Measurements from ENCODE around the gene BLVRB. TPM values are rescaled to one million over a fixed set of nuclear protein-coding genes. Genes with fewer than 3 reads are reported as not detected.

BLVRB gene
- total RNA-seq, 1 experiment from 2014 or later: 35.1 TPM

- TF ChIP-seq STAT6 (CRISPR knock-in tag; conservative IDR thresholded peaks at IDR 0.05; ENCODE audit: low read depth) (no peak), ATF6 (CRISPR knock-in tag; IDR thresholded peaks at IDR 0.05) (no peak), USF1 (CRISPR knock-in tag; IDR thresholded peaks at IDR 0.05) (peak; percentile 51; the same call in 1 of the 2 replicates), ZNF423 (CRISPR knock-in tag; IDR thresholded peaks at IDR 0.05) (no peak), GRHL2 (CRISPR knock-in tag; IDR thresholded peaks at IDR 0.05; ENCODE audit: insufficient replicate concordance, severe bottlenecking) (no peak), CBFB (CRISPR knock-in tag; IDR thresholded peaks at IDR 0.05; ENCODE audit: low read depth) (no peak), CREM (CRISPR knock-in tag; IDR thresholded peaks at IDR 0.05) (peak; percentile 81), ZNF532 (CRISPR knock-in tag; IDR thresholded peaks at IDR 0.05; ENCODE audit: borderline replicate concordance) (no peak), CREB1 (CRISPR knock-in tag; IDR thresholded peaks at IDR 0.05) (no peak), E2F4 (CRISPR knock-in tag; IDR thresholded peaks at IDR 0.05; ENCODE audit: borderline replicate concordance, low read depth) (no peak), MYBL2 (CRISPR knock-in tag; IDR thresholded peaks at IDR 0.05) (peak; percentile 73; the same call in 1 of the 2 replicates), AFF4 (CRISPR knock-in tag; IDR thresholded peaks at IDR 0.05; ENCODE audit: borderline replicate concordance) (no peak), SP1 (CRISPR knock-in tag; conservative IDR thresholded peaks at IDR 0.05) (peak; percentile 86), E2F1 (CRISPR knock-in tag; IDR thresholded peaks at IDR 0.05) (no peak), SMAD3 (CRISPR knock-in tag; IDR thresholded peaks at IDR 0.05; ENCODE audit: borderline replicate concordance) (0 out of 2 replicates have a peak, but pooled peaks have one; percentile 40), JUN (CRISPR knock-in tag; IDR thresholded peaks at IDR 0.05) (no peak), MXD4 (CRISPR knock-in tag; IDR thresholded peaks at IDR 0.05; ENCODE audit: borderline replicate concordance) (no peak), ZBTB21 (CRISPR knock-in tag; IDR thresholded peaks at IDR 0.05; ENCODE audit: borderline replicate concordance) (no peak; the same call in 1 of the 2 replicates), ATF3 (CRISPR knock-in tag; conservative IDR thresholded peaks at IDR 0.05) (no peak), TCF7 (CRISPR knock-in tag; IDR thresholded peaks at IDR 0.05; ENCODE audit: low read depth) (no peak)
Observed at GRCh38 chr19:40420766-40421765, 44.5 kb downstream of the BLVRB start (continued).
